Mucosa of rectum (tissue), 2 donors: ENCODE results near the gene TTC34.

ENCODE experiments used
- H3K27ac ChIP-seq, 2 donors: one replicate each; pipeline ENCODE4 v1.7.0; 2013; ENCODE audit warnings: inconsistent platforms in 2 of 2, low read depth in 2 of 2, low read length in 2 of 2
- H3K27me3 ChIP-seq, 2 donors: one replicate each; pipeline ENCODE4 v1.7.0; 2013; ENCODE audit warnings: low read length in 2 of 2; ENCODE audit not compliant: control insufficient read depth in 2 of 2, insufficient read depth in 2 of 2
- H3K36me3 ChIP-seq, 2 donors: one replicate each; pipeline ENCODE4 v1.7.0; 2013; ENCODE audit warnings: low read length in 2 of 2; ENCODE audit not compliant: control insufficient read depth in 2 of 2, insufficient read depth in 2 of 2
- H3K4me1 ChIP-seq, 2 donors: one replicate each; pipeline ENCODE4 v1.7.0; 2013; ENCODE audit warnings: low read length in 2 of 2, mild to moderate bottlenecking in 1 of 2; ENCODE audit not compliant: control insufficient read depth in 2 of 2, insufficient read depth in 2 of 2
- H3K4me3 ChIP-seq, 2 donors: one replicate each; pipeline ENCODE4 v1.7.0; 2013; ENCODE audit warnings: low read length in 2 of 2
- H3K9ac ChIP-seq, 2 donors: one replicate each; pipeline ENCODE4 v1.7.0; 2013; ENCODE audit warnings: low read length in 2 of 2, low read depth in 1 of 2, mild to moderate bottlenecking in 1 of 2
- H3K9me3 ChIP-seq, 2 donors: one replicate each; pipeline ENCODE4 v1.7.0; 2013; ENCODE audit warnings: low read length in 2 of 2; ENCODE audit not compliant: control insufficient read depth in 2 of 2
- donor health status: healthy.
- donor health status: Normal muscosa, but diverticular disease.

The TTC34 gene

DNA sequence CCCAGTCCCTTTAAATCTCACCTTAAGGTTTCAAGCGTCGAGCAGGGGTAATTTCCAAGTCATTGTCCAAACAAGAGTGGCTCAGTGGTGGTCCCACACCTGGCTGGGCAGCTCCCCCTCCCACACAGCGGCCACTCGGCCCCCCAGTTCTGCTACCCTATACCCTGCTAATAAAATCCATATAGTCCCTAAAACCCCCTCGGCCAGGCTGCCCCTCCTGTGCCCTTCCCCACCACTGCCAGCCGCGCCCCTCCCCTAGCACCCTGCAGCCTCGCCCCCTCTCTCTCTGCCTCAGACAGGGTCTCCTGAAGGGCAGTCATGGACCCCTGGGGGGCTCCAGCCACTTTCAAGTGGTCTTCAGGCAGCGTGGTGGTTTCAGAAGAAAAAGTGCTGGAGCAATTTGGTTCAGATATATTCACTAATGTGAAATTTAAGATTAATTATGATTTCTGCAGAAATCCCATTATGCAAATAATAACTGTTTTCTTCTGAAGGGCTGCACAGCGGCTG lies 34.2 kb upstream of the TTC34 start:
- no peaks in the 10 kb centered on the region for H3K9me3 ChIP-seq
- no peak overlapping the region for H3K9ac ChIP-seq
- H3K27me3 ChIP-seq: peaks cover 0 to 1% of the 10 kb centered on the region in 2 donors
- H3K4me3 ChIP-seq: no peak overlapping the region
- H3K4me1 ChIP-seq: no peaks in the 10 kb centered on the region
- H3K27ac ChIP-seq: no peak overlapping the region
- H3K36me3 ChIP-seq: no peaks in the 10 kb centered on the region

DNA sequence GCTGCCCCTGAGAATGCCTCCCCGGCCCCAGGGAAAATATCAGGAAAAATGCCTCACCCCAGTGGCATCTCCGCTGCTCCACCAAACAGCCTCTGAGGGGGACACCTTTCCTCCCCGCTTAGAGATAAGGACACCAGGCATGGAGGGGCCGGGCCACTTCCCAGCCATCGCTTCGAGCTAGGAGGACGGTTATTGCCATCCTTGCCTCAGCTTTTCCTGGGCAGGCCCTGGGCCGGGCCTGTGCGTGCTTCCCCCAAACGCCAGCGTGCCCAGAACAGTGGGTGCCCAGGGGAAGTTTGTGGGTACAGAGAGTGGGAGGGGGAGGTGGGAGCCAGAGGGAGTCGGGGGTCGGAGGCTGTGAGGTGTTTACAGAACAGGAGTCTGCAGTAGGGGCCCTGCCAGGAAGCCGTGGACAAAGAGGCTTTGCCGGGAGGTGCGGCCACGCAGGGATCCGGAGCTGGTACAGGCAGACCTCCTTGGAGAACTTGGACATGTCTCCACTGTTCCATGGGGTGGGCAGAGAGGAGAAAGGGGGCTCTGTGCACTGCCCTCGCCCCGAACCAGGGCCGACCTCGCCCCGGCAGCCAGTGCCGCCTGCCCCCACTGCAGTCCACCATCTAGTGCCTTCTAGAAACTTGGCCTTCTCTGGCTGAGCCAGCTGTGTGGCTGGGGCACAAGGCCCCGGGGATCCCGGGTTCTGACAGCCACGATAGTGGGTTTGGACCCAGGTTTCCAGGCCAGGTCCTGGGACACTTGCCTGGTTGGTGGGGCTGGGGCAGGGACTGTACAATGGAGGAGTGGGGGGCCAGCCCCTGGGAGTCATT lies 33.5 kb upstream of the TTC34 start:
- no peaks in the 10 kb centered on the region for H3K27me3 ChIP-seq

GRCh38 chr1:2834146-2834475 lies 32.6 kb upstream of the TTC34 start:
- Histone ChIP-seq H3K9ac (no peak overlapping the region), H3K27ac (no peak overlapping the region), H3K4me1 (no peaks in the 10 kb centered on the region), H3K4me3 (no peak overlapping the region), H3K36me3 (no peaks in the 10 kb centered on the region), H3K9me3 (no peaks in the 10 kb centered on the region), H3K27me3 (no peaks in the 10 kb centered on the region)

More for the DNA sequence above, 33.5 kb upstream of the TTC34 start:
- Histone ChIP-seq H3K36me3 (no peaks in the 10 kb centered on the region), H3K4me1 (no peaks in the 10 kb centered on the region), H3K4me3 (no peak overlapping the region), H3K27ac (no peak overlapping the region), H3K9me3 (no peaks in the 10 kb centered on the region), H3K9ac (no peak overlapping the region)

DNA sequence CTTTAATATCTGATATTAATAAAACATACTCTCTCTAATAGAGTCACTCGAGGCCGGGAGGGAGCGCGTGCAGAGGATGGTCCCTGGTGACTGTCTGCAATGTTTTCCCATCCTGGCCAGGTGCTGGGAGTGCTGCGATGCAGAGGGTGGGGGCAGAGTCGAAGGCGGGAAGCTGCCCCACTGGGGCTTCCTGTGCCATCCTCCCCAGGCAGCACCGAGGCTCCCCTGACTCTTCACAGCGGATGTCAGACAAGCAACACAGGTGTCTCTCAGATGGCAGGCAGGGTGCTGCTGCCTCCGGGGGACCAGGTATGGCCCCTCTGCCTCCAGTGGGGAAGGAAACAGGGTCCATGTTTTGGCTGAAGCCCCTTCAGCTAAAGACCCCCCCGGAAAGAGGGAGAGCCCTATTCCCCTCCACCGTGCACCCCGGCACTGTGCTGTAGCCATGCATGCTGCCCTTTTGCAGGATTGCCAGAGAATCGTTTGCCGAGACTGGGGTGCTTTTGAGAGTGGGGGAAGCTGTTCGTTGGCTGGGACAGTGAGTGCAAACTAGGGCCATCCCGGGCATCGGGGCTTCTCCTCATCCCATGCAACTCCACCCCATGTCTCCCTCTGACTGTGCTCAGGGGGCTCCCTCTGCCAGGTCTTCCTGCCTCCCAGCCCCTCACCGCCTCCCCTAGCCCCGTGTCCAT lies 32.1 kb upstream of the TTC34 start:
- Histone ChIP-seq H3K4me3 (no peak overlapping the region), H3K36me3 (no peaks in the 10 kb centered on the region), H3K4me1 (no peaks in the 10 kb centered on the region), H3K27ac (no peak overlapping the region), H3K9me3 (no peaks in the 10 kb centered on the region), H3K9ac (no peak overlapping the region), H3K27me3 (no peaks in the 10 kb centered on the region)

- H3K36me3 ChIP-seq: no peaks in the 10 kb centered on the region
- no peaks in the 10 kb centered on the region for H3K27me3 ChIP-seq
- no peaks in the 10 kb centered on the region for H3K9me3 ChIP-seq
- H3K9ac ChIP-seq: no peak overlapping the region
- no peak overlapping the region for H3K27ac ChIP-seq
- H3K4me3 ChIP-seq: no peak overlapping the region
- no peaks in the 10 kb centered on the region for H3K4me1 ChIP-seq
Measured at GRCh38 chr1:2832506-2833453, 31.3 kb upstream of the TTC34 start.

DNA sequence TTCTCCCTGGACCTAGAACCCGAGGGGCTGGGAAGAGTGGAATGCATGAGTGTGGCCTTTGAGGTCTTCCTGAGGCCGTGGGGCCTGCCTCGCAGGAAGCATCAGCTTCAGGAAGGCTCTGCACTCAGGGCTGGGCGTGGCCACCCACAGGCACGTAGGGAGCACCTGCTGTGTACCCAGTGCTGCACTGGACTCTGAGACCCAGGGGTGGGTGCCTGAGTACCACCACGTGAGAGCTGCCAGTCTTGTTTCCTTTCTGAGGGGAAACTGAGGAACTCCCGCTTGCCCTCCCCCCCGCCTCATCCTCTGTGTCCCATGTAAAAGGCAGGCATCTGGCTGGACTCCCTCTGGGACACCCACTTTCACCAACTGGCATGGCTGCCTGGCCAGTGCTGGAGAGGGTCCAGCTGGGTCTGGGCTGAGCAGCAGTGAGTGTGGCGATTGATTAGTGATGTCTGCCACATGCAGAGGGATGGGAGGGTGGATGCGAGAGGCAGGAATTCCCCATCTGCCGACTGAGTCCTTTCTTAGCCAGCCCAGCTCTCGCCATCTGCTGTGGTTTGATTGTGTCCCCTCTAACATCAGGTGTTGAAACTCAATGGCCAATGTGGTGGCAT lies 30.2 kb upstream of the TTC34 start:
- Histone ChIP-seq H3K27ac (no peak overlapping the region), H3K36me3 (no peaks in the 10 kb centered on the region), H3K4me1 (no peaks in the 10 kb centered on the region), H3K27me3 (no peaks in the 10 kb centered on the region), H3K9ac (no peak overlapping the region), H3K9me3 (no peaks in the 10 kb centered on the region), H3K4me3 (no peak overlapping the region)

DNA sequence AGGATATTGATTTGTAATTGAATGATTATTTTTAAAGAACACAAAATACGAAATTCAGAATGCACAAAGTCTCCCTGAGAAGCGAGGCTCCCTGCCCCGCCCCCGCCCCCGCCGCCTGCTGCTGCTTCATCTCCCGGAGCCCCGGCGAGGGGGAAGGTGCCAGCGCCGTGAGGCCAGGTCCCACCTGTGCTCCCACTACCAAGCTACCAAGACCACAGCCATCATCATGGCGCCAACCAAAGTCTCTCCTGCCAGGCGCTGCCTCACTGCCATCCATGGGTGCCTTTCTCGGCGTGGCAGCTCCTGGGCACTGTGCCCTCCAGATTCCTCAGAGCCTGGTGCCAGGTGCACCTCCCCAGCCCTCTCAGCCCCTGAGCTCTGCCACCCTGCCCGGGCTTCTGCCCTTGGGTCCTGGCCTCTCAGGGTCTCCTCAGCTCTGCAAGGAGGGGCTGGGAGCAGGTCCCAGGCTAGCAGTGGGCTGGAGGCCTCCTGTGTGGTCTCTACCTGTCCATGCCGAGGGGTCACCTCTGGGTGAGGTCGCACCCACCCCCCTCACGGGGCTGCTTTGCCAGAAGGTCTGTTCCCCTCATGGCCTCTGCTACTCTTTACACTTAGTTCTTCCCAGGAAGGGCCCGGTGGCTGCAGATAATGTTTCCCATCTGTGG lies 29.4 kb upstream of the TTC34 start:
- Histone ChIP-seq H3K36me3 (no peaks in the 10 kb centered on the region), H3K4me1 (no peaks in the 10 kb centered on the region), H3K9me3 (no peaks in the 10 kb centered on the region), H3K27ac (no peak overlapping the region), H3K9ac (no peak overlapping the region), H3K4me3 (no peak overlapping the region), H3K27me3 (no peaks in the 10 kb centered on the region)

DNA sequence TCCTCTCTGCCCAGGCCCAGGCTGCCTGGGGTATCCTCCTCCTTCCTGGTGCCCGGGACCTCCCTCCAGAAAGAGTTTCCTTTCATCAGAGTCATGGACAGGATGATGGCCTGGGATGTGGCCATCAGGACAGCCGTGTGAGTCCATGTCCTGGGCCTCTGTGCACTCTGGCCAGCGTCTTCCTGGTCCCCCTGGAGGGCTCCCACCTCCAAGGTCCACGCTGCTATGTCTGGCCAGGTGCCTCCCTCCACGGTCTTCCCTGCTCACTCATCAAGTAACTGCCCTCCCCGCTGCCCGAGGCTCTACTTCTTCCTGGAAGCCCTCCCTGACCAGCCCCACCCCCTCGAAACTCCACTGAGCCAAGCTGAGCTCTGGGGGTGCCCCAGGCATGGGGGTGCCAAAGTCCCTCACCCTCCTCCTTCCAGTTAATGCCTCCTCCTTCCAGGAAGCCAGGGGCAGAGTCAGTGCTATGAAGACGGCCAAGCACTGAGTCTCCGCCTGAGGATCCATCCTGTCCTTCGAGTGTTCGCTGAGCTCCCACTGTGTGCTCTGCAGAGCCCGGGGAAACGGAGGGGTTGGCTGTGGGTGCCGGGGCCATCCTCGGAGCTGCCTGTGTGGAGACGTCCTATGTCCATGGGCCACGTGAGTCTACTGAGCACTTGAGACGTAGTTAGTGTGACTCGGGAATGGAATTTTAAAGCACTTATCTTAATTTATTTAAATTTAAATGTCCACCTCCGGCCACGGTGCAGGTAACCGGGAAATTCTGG lies 28.5 kb upstream of the TTC34 start:
- H3K4me1 ChIP-seq: no peaks in the 10 kb centered on the region
- no peaks in the 10 kb centered on the region for H3K27me3 ChIP-seq
- no peaks in the 10 kb centered on the region for H3K36me3 ChIP-seq
- no peak overlapping the region for H3K9ac ChIP-seq
- H3K27ac ChIP-seq: no peak overlapping the region
- H3K4me3 ChIP-seq: no peak overlapping the region
- H3K9me3 ChIP-seq: no peaks in the 10 kb centered on the region
